H1 (cell line): ENCODE results near the gene CD46. TPM values are rescaled to one million over a fixed set of nuclear protein-coding genes. Genes with fewer than 3 reads are reported as not detected.

Experiments
- CTCF ChIA-PET: fragments of 300-600 bp; sonication (Branson Sonifier 250); formaldehyde crosslinking; loops from one replicate; lab custom pipeline; 2021; ENCODE audit not compliant: partially characterized antibody; lab: Charles Lee
- POLR2A ChIA-PET: fragments of 300-600 bp; sonication (Branson Sonifier 250); formaldehyde crosslinking; loops from one replicate; lab custom pipeline; 2021; ENCODE audit warnings: inconsistent platforms; ENCODE audit not compliant: partially characterized antibody; lab: Charles Lee
- DNase-seq, 2 experiments: peaks; one replicate each; pipeline versions ENCODE4 v3.0.0 to v3.0.0-alpha.2; 2010 to 2022; ENCODE audit warnings: low spot score in 2 of 2, low read depth in 1 of 2, mixed read lengths in 1 of 2
- FAIRE-seq: peaks from 2 replicates; lab custom pipeline; 2011; peaks lifted over from hg19 to GRCh38; lab: Jason Lieb, UNC
- H2AFZ ChIP-seq: 2 replicates; pipeline ENCODE4 v1.8.1; 2012; ENCODE audit warnings: low read length, inconsistent platforms
- H2AK5ac ChIP-seq: 2 replicates; pipeline ENCODE4 v1.6.1; 2013; ENCODE audit warnings: low read depth, low read length
- H2BK120ac ChIP-seq: replicated peaks from 2 replicates; pipeline ENCODE3; 2013; ENCODE audit warnings: low read depth, low read length, inconsistent platforms
- H2BK12ac ChIP-seq: 2 replicates; pipeline ENCODE4 v1.6.1; 2013; ENCODE audit warnings: low read depth, low read length
- H2BK15ac ChIP-seq: 2 replicates; pipeline ENCODE4 v1.6.1; 2013; ENCODE audit warnings: low read length
- H2BK20ac ChIP-seq: 2 replicates; pipeline ENCODE4 v1.6.1; 2013; ENCODE audit warnings: low read length
- H2BK5ac ChIP-seq: 2 replicates; pipeline ENCODE4 v1.6.1; 2013; ENCODE audit warnings: low read depth, low read length
- H3K14ac ChIP-seq: 2 replicates; pipeline ENCODE4 v1.6.1; 2013; ENCODE audit warnings: inconsistent platforms; ENCODE audit not compliant: insufficient read length
- H3K18ac ChIP-seq: 2 replicates; pipeline ENCODE4 v1.6.1; 2013; ENCODE audit warnings: low read length; ENCODE audit errors: extremely low read depth
- H3K23ac ChIP-seq: 2 replicates; pipeline ENCODE4 v1.6.1; 2013; ENCODE audit warnings: inconsistent platforms; ENCODE audit not compliant: insufficient read length
- H3K23me2 ChIP-seq: 2 replicates; pipeline ENCODE4 v1.6.1; 2013; ENCODE audit warnings: low read depth, low read length
- H3K27ac ChIP-seq: 2 replicates; pipeline ENCODE4 v1.6.1; 2011; ENCODE audit warnings: low read depth, low read length, inconsistent platforms
- H3K27me3 ChIP-seq, 4 experiments: replicated peaks in 1 of 4; 1 replicate in 1 of 4; 2 replicates in 3 of 4; pipeline versions ENCODE4 v1.6.1 to v1.8.1; 2011 to 2013; ENCODE audit warnings: low read length in 3 of 4, mild to moderate bottlenecking in 3 of 4, inconsistent platforms in 2 of 4, mixed read lengths in 2 of 4, moderate library complexity in 1 of 4; ENCODE audit not compliant: control insufficient read depth in 3 of 4, insufficient read depth in 3 of 4; ENCODE audit errors: extremely low read depth in 1 of 4
- H3K36me3 ChIP-seq, 4 experiments: 2 replicates each; pipeline versions ENCODE4 v1.6.1 to v1.8.1; 2011 to 2013; ENCODE audit warnings: mild to moderate bottlenecking in 4 of 4, low read length in 3 of 4, moderate library complexity in 2 of 4, control low read depth in 1 of 4, inconsistent platforms in 1 of 4; ENCODE audit not compliant: insufficient read depth in 4 of 4, control insufficient read depth in 2 of 4
- H3K4ac ChIP-seq: replicated peaks from 2 replicates; pipeline ENCODE3; 2013; ENCODE audit warnings: low read length, low read depth, mixed read lengths, inconsistent platforms; ENCODE audit not compliant: insufficient read length
- H3K4me1 ChIP-seq, 4 experiments: replicated peaks in 1 of 4; 1 replicate in 1 of 4; 2 replicates in 3 of 4; pipeline versions ENCODE4 v1.6.1 to v1.8.1; 2011 to 2013; ENCODE audit warnings: low read length in 3 of 4, inconsistent platforms in 2 of 4, mixed read lengths in 1 of 4; ENCODE audit not compliant: insufficient read depth in 4 of 4, control insufficient read depth in 3 of 4
- H3K4me2 ChIP-seq, 2 experiments: 2 replicates each; pipeline versions ENCODE4 v1.6.1 to v1.8.1; 2011 to 2013; ENCODE audit warnings: low read depth in 2 of 2, low read length in 2 of 2, control low read depth in 1 of 2, inconsistent platforms in 1 of 2, mild to moderate bottlenecking in 1 of 2; ENCODE audit not compliant: insufficient read depth in 1 of 2
- H3K4me3 ChIP-seq, 4 experiments: fragments of 200-600, 300-600 bp in 1 of 4; sonication (generic), shearing (Covaris generic), sonication (Bioruptor Twin) in 1 of 4; 2 replicates each; pipeline versions ENCODE4 v1.5.1 to v1.8.1; 2011 to 2016; ENCODE audit warnings: low read length in 4 of 4, low read depth in 3 of 4, control low read depth in 2 of 4, inconsistent platforms in 2 of 4, mild to moderate bottlenecking in 2 of 4, mixed read lengths in 1 of 4, moderate library complexity in 1 of 4; ENCODE audit not compliant: insufficient read depth in 2 of 4; ENCODE audit errors: extremely low read depth in 1 of 4
- H3K56ac ChIP-seq: replicated peaks from 2 replicates; pipeline ENCODE3; 2013; ENCODE audit warnings: low read depth, mild to moderate bottlenecking, mixed read lengths, low read length, inconsistent platforms; ENCODE audit not compliant: insufficient read length
- H3K79me1 ChIP-seq: 2 replicates; pipeline ENCODE4 v1.6.1; 2013; ENCODE audit warnings: low read depth, low read length, control low read depth
- H3K79me2 ChIP-seq, 2 experiments: 2 replicates each; pipeline versions ENCODE4 v1.6.1 to v1.8.1; 2012 to 2013; ENCODE audit warnings: low read length in 2 of 2, mild to moderate bottlenecking in 2 of 2, inconsistent platforms in 1 of 2; ENCODE audit not compliant: insufficient read depth in 2 of 2, control insufficient read depth in 1 of 2
- H3K9ac ChIP-seq, 4 experiments: replicated peaks in 1 of 4; 1 replicate in 1 of 4; 2 replicates in 3 of 4; pipeline versions ENCODE4 v1.6.1 to v1.8.1; 2011 to 2013; ENCODE audit warnings: low read depth in 3 of 4, low read length in 3 of 4, control low read depth in 2 of 4, mild to moderate bottlenecking in 2 of 4, moderate library complexity in 2 of 4, inconsistent platforms in 1 of 4; ENCODE audit errors: extremely low read depth in 1 of 4
- H3K9me3 ChIP-seq, 2 experiments: 2 replicates each; pipeline versions ENCODE4 v1.6.1 to v1.8.1; 2012 to 2013; ENCODE audit warnings: mild to moderate bottlenecking in 2 of 2, moderate library complexity in 2 of 2, control low read depth in 1 of 2, inconsistent platforms in 1 of 2, low read depth in 1 of 2, low read length in 1 of 2, mixed read lengths in 1 of 2; ENCODE audit not compliant: insufficient read depth in 2 of 2
- H4K20me1 ChIP-seq, 2 experiments: replicated peaks in 1 of 2; 2 replicates each; pipeline versions ENCODE3 to v1.8.1; 2011 to 2013; ENCODE audit warnings: inconsistent platforms in 2 of 2, low read length in 2 of 2, mild to moderate bottlenecking in 1 of 2; ENCODE audit not compliant: insufficient read depth in 2 of 2, control insufficient read depth in 1 of 2
- H4K5ac ChIP-seq: 2 replicates; pipeline ENCODE4 v1.6.1; 2013; ENCODE audit warnings: low read length, low read depth, mixed read lengths, inconsistent platforms; ENCODE audit not compliant: insufficient read length
- H4K8ac ChIP-seq: 2 replicates; pipeline ENCODE4 v1.8.0; 2013; ENCODE audit warnings: mild to moderate bottlenecking, moderate library complexity, low read length, inconsistent platforms; ENCODE audit not compliant: insufficient read depth; ENCODE audit errors: extremely low read depth
- H4K91ac ChIP-seq: replicated peaks from 2 replicates; pipeline ENCODE3; 2013; ENCODE audit warnings: low read length, mixed read lengths, inconsistent platforms; ENCODE audit not compliant: insufficient read length
- CBX5 ChIP-seq: fragments of 300-800, 300-1000 bp; sonication (generic); IDR thresholded peaks from 2 replicates; pipeline ENCODE4 v1.7.1; 2016; ENCODE audit warnings: antibody characterized with exemption, low read length, low read depth
- HDAC2 ChIP-seq, 2 experiments: fragments of 300-600 bp in 1 of 2; sonication (generic) in 1 of 2; IDR thresholded peaks; 2 replicates each; pipeline ENCODE4 v1.6.1; 2011 to 2012; ENCODE audit warnings: low read depth in 2 of 2, low read length in 2 of 2, mild to moderate bottlenecking in 2 of 2, moderate library complexity in 2 of 2, borderline replicate concordance in 1 of 2, inconsistent platforms in 1 of 2
- JUND ChIP-seq: IDR thresholded peaks from 2 replicates; pipeline ENCODE4 v1.6.1; 2011; ENCODE audit warnings: mild to moderate bottlenecking, improper control_type of control experiment, low read length
- POLR2A ChIP-seq, 2 experiments: IDR thresholded peaks; 1 replicate in 1 of 2; 2 replicates in 1 of 2; pipeline ENCODE4 v1.6.1; 2011; ENCODE audit warnings: low read depth in 2 of 2, low read length in 2 of 2, mild to moderate bottlenecking in 2 of 2; ENCODE audit errors: control extremely low read depth in 1 of 2
- SIX5 ChIP-seq: IDR thresholded peaks from 2 replicates; pipeline ENCODE4 v1.6.1; 2011; ENCODE audit warnings: mild to moderate bottlenecking, low read depth, low read length
- TAF1 ChIP-seq: IDR thresholded peaks from 2 replicates; pipeline ENCODE4 v1.6.1; 2011; ENCODE audit warnings: mild to moderate bottlenecking, low read depth, low read length
- WGBS, 2 experiments: shearing (Covaris generic) in 1 of 2; methylation state at CpG; one replicate each; pipeline versions ENCODE4 v1.1.6 to v1.1.7; 2013 to 2015; ENCODE audit warnings: low lambda C conversion rate in 2 of 2, mixed read lengths in 2 of 2, inconsistent platforms in 1 of 2, low coverage in 1 of 2, missing lambda C conversion rate in 1 of 2; ENCODE audit not compliant: insufficient replicate concordance in 2 of 2, insufficient coverage in 1 of 2, insufficient read length in 1 of 2; ENCODE audit errors: extremely low coverage in 1 of 2, missing lambda C conversion rate in 1 of 2; 5-methylcytosine and 5-hydroxymethylcytosine counted together
- polyA plus RNA-seq, 7 experiments: library from polyadenylated mRNA; depleted of rRNA in 3 of 7; stranded (reverse) in 5 of 7; unstranded in 2 of 7; fragments of >200 nt in 5 of 7; fragments of 200-250 nt in 2 of 7; gene quantifications; 1 replicate in 5 of 7; 2 replicates in 1 of 7; 4 replicates in 1 of 7; pipeline versions ENCODE4 v1.2.1 to v1.2.3, GENCODE V29; 2011 to 2013; ENCODE audit warnings: missing spikeins in 2 of 7, mixed read lengths in 2 of 7
- total RNA-seq: library from RNA; stranded (reverse); fragmentation: NEBNext Ultra II Directional; extraction: Animal tissue kit (Norgen Biotek cat#: 25700); gene quantifications from 2 replicates; pipeline ENCODE4 v1.2.1, GENCODE V29; 2021

Gene CD46
- total and polyA plus RNA-seq, 2 of the 8 experiments (the other 6 are each of a cell fraction or from before 2014, with no cell fraction given) = 60.9 to 113 TPM

GRCh38 chr1:207835958-207836357, 84.1 kb downstream of the CD46 start:
- no peak for FAIRE-seq
- Histone ChIP-seq H3K27me3 (no peaks in the 10 kb centered on the region), H2AFZ (no peak overlapping the region), H3K23ac (no peak overlapping the region), H3K9me3 (no peaks in the 10 kb centered on the region), H3K36me3 (no peaks in the 10 kb centered on the region), H3K27ac (no peak overlapping the region), H2BK12ac (no peak overlapping the region), H3K4me1 (peaks cover 0 to 2% (median 0%) of the 10 kb centered on the region in 4 experiments; a peak in 1 of 7 replicates), H3K14ac (no peak overlapping the region), H2BK15ac (no peak overlapping the region), H4K8ac (no peak overlapping the region), H3K18ac (no peak overlapping the region), H2BK5ac (no peak overlapping the region), H2BK20ac (no peak overlapping the region), H4K91ac (no peak overlapping the region), H3K79me1 (no peaks in the 10 kb centered on the region), H4K20me1 (no peaks in the 10 kb centered on the region), H2BK120ac (no peak overlapping the region), H3K9ac (no peak overlapping the region), H3K79me2 (no peaks in the 10 kb centered on the region), H4K5ac (no peak overlapping the region), H3K4me3 (no peak overlapping the region), H3K56ac (no peak overlapping the region), H3K23me2 (no peaks in the 10 kb centered on the region), H3K4me2 (no peak overlapping the region), H3K4ac (no peak overlapping the region), H2AK5ac (no peak overlapping the region)
- CTCF ChIA-PET = interaction anchor here (1.4 to 12.1 kb wide), 8 partner anchors 12 to 146 kb away, joined by 3 to 113 read pairs (median 6); no protein-coding TSS in a partner anchor
- WGBS, 2 experiments = 90% methylated on average over 6 of the region's 6 CpGs; no CpG with 5 or more reads in 1 of the 2 experiments
- DNase-seq = no peak
- POLR2A ChIA-PET = no interaction called here
- TF ChIP-seq POLR2A (IDR thresholded peaks at IDR 0.05; ENCODE audit: control extremely low read depth in 1 of 2, low read depth in 2 of 2, low read length in 2 of 2) (no peak), TAF1 (no peak), HDAC2 (IDR thresholded peaks at IDR 0.05; ENCODE audit: borderline replicate concordance in 1 of 2, low read depth in 2 of 2, low read length in 2 of 2) (no peak), CBX5 (no peak), JUND (no peak), SIX5 (no peak)
